ENCODE measurements around the gene AMFR. TPM values are rescaled to one million over a fixed set of nuclear protein-coding genes. Genes with fewer than 3 reads are reported as not detected.

AMFR gene
- total and polyA plus RNA-seq, 2 of the 8 experiments (the other 6 are each of a cell fraction or from before 2014, with no cell fraction given) = 18.6 to 21.7 TPM

- TF ChIP-seq BRCA1 (IDR thresholded peaks at IDR 0.05; ENCODE audit: low read depth, low read length) (no peak), SP2 (IDR thresholded peaks at IDR 0.05; ENCODE audit: low read length) (no peak)
Observed at GRCh38 chr16:56345406-56346050, 79.8 kb downstream of the AMFR start (continued).
